OCI-M1 (cell line): Measurements from ENCODE around the gene NPAS3.

Experiments used
- DNase-seq: peaks from one replicate; lab custom pipeline; 2025; lab: John Stamatoyannopoulos, UW

NPAS3 gene

GRCh38 chr14:32940711-32941667 is 2.3 kb downstream of the NPAS3 start:
- no peak for DNase-seq

GRCh38 chr14:32941668-32942065 is 3.0 kb downstream of the NPAS3 start:
- DNase-seq = no peak

DNA sequence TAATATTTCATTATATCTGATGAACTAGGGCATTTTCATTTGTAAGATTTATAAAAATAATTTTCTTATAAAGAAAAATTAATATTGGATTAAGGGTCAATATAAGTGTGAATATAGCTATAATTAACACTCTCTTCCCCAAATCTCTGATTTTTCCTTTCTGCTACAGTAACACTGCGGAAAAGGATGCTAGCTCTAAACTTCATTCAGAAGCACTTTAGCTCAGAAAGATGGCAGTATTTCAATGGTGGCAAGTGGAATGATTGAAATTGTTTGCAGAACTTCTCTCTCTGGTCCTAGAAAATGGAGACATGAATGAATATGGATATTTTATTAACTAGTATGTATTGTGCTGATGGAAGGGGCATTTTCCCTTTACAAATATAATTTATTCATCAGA is 8.4 kb downstream of the NPAS3 start:
- DNase-seq = no peak

DNA sequence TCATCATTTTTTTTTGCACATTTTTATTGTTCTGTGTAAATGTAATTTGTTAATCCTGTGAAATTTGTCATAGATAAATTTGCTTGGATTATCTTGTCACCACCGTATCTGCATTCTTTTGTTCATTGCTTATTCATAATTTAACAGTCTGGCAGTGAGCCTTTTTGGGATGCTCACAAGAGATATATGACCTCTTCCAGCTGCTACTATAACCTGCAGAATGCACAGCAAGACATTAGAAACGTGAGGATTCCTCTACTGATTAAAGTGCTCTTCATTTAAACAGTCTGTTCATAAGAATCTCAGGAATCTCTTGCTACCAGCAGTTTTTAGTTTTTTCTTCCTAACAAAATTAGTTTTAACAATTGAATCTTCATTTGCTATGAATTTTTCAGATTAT is 9.1 kb downstream of the NPAS3 start:
- DNase-seq = no peak

DNA sequence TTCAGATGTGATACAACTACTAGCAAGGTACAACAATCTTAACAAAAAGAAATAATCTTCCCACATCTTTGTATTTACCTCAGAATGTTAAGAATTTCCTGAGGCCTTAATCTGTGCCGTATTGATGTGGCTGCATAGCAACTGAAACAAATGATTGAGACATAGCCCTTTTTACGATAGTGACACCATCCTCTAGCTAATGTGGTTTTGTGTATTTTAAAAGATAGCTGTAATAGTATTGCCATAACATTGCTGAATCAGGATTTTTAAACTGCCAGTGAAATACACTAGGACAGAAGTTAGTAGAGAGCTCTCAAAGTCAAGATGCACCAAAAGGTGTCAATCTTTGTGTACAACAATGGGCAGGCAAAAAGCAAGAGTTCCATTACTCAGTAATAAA is 11.9 kb downstream of the NPAS3 start:
- no peak for DNase-seq

GRCh38 chr14:32967421-32967820 is 28.7 kb downstream of the NPAS3 start:
- no peak for DNase-seq

GRCh38 chr14:32968972-32969544 is 30.4 kb downstream of the NPAS3 start:
- DNase-seq = no peak

- DNase-seq = peak; percentile 3
These were observed 39.2 kb downstream of the NPAS3 start for GRCh38 chr14:32977913-32978312.

GRCh38 chr14:32978691-32979255 is 40.1 kb downstream of the NPAS3 start:
- no peak for DNase-seq

DNA sequence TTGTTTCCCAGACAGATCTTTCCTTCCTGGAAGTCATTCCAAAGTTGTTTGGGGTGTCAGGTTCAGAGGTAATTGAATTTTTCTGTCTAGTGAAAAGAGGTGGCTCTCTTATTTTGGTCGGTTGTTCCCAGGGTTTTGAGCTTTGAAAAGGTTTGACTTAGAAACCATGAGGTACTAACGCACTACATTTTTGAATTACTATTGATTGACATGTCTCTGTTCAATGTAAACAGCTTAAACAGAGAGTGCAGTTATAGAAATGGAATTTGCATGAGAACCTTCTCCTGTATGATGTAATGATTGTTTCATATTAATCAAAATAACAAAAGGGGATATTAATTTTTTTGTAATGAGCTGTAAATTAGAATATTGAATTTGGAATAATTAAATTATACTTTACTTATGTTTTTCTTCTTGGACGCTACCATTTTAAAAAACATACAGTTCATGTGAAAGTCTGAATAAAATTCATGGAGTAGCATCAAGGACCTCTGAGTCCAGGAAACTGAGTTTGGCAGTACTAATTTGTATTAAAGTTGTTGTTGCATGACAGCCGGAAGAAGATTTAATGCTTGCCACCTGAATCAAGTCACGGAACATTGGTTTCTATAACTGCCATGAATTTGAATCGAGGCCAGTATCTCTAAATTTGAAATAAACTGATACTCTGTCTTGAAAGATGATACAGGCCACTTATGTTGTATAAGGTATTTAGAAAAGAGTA is 41.7 kb downstream of the NPAS3 start:
- DNase-seq = no peak

GRCh38 chr14:32980902-32981501 is 42.3 kb downstream of the NPAS3 start:
- DNase-seq = no peak

GRCh38 chr14:32984241-32984930 is 45.7 kb downstream of the NPAS3 start:
- DNase-seq = no peak

- DNase-seq = peak; percentile 9
These were observed 47.2 kb downstream of the NPAS3 start for GRCh38 chr14:32985866-32986265.

DNA sequence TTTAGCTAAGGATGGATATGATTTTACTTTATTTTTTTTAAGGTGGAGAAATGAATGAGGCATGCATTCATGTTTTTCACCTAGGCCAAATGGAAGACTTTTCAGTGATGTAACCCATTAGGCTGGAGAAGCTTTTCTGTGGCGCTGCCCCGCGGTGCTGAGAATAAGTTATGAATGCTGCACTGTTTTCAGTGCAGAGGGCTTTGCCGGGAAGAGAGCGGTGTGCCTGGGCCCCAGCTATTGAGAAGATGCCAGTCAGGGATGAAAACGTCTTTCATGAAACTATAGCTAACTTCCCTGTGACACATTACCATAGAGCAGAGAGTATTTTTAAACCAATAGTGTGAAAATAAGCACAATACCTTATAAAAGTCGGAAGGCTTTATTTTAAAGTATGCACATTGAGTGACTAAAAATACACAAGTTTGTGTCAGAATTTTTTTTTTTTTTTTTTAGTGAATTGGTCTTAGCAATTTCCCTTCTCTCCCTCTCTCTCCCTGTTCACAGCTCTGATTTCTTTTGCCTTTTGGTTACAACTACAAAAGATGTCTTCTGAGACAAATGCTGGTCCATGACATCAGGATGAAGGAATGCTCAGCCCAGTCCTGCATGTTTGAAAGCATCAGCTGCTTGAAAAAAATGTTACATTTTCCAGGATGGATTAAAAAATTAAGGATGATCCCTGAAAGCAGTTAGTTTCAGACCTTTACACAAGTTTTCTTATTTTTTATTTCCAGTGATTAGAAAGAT is 48.3 kb downstream of the NPAS3 start:
- no peak for DNase-seq

- no peak for DNase-seq
These were observed 53.0 kb downstream of the NPAS3 start for GRCh38 chr14:32991691-32992090.

DNA sequence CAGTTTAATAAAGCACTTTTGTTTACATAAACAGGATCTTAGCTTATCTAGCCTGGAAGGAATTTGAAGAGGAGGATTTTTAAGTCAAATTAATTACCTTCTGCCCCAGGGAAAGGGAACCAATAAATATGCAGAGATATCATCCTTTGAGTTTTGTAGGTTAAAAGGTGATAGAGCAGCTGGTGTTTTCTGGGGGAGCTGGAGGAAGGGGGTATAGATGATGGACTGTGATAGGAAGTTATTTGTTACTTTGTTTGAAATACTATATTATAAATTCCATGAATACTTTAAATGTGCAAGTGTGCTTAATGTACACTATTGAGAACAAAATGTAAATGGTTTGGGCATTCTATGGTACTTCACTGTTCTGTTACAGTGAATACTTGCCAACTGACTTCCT is 55.2 kb downstream of the NPAS3 start:
- no peak for DNase-seq

DNA sequence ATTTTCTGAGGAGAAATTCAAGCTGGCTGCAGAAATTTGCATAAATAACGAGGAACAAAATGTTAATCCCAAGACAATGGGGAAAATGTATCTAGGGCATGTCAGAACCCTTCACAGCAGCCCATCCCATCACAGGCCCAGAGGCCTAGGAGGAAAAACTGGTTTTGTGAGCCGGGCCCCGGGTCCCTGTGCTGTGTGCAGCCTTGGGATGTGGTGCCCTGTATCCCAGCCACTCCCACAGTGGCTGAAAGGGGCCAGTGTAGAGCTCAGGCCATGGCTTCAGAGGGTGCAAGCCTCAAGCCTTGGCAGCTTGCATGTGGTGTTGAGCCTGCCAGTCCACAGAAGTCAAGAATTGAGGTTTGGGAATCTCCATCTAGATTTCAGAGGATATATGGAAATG is 57.7 kb downstream of the NPAS3 start:
- DNase-seq = no peak

GRCh38 chr14:32998433-32998832 is 59.8 kb downstream of the NPAS3 start:
- peak; percentile 1 for DNase-seq

DNA sequence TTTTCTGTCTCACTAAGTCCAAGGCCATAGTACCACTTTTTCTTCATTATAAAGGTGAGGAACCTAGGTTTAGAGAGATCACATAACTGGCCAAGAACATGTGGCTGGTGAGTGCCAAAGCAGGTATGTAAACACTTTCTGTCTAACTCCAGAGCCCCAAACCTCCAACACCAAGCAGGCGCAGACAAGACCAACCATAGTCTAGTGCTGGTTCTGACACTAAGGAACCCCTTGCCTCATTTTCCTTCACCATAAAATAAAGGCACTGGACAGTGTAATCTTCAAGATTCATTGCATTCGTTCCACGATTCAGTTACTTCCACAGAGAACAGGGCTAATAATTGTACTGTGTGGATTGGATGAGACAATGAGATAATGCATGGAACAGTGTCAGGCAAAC is 71.0 kb downstream of the NPAS3 start:
- no peak for DNase-seq

DNA sequence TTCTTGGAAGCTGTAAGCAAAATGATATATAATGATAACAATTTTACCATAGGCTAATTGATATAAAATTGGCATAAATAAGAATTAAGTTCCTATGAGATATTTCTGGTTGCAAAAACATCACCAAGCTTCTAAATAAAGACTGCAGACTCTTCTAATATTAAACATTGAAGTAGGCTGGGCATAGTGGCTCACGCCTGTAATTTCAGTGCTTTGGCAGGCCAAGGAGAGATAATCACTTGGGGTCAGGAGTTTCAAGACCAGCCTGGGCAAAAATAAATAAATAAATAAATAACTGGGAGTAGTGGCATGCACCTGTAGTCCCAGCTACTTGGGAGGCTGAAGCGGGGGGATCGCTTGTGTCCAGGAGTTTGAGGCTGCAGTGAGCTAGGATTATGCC is 71.8 kb downstream of the NPAS3 start:
- DNase-seq = no peak

GRCh38 chr14:33014710-33015109 is 76.0 kb downstream of the NPAS3 start:
- DNase-seq = no peak
